GM19025 (cell line): ENCODE data around the gene DDX41.
"Not testable (repeated sequence)": the region's sequence is repeated elsewhere in the genome, so short reads cannot be mapped to it uniquely, and the experiment has no call there.

Experiments used
- ATAC-seq: cut with Tn5 transposase; IDR thresholded peaks from one replicate; pipeline ENCODE4 v1.9.1; 2021; ENCODE audit warnings: mild to moderate bottlenecking, low read depth, moderate library complexity; ENCODE audit not compliant: unreplicated experiment

The DDX41 gene

GRCh38 chr5:177538876-177539275 is 22.1 kb upstream of the DDX41 start:
- ATAC-seq, result no peak

DNA sequence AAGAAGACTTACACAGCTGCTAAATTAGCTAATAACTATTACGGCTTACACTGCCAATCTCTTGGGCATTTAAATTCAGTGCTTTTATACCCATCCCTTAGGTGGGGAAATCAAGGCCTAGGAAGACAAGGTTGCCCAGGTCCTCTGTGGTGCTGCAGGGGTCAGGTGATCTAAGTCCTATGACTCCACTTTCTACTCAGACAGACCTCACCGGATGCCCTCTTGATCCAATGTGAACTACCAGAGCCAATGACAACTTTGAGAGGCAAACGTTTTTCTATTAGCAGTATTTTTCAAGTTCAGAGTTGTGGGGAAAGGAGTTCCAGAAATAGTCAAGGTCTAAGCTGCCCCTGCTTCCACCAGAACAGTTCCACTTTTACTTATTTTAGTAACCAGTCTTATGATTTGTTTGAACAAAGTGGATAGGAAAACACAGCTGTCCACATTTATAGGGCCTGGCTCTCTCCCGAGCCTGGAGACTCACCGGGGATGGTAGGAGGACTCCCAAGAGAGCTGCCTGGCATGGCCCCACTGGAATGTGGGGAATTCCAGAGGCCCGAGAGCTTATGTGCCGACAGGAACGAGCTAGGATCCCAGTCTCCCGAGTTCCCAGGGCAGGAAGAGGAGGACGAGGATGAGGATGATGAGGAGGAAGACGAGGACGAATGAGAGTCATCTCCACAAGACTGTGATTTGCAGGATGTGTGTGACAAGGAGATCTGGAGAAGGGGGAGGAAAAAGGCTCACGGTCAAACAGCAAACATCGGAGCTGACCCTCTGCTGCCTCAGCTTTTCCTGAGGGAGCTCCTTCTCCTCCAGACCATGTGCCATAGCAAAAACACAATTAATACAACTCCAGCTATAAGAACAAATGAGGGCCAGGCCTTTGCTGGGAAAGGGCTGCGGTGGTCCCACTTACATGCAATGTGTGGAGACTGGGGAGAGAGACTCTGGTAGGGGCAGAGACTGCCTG is 20.9 kb upstream of the DDX41 start:
- no peak for ATAC-seq

- no peak for ATAC-seq
Measured at GRCh38 chr5:177536386-177536785, 19.6 kb upstream of the DDX41 start.

GRCh38 chr5:177535125-177535524 is 18.4 kb upstream of the DDX41 start:
- ATAC-seq, result no peak

DNA sequence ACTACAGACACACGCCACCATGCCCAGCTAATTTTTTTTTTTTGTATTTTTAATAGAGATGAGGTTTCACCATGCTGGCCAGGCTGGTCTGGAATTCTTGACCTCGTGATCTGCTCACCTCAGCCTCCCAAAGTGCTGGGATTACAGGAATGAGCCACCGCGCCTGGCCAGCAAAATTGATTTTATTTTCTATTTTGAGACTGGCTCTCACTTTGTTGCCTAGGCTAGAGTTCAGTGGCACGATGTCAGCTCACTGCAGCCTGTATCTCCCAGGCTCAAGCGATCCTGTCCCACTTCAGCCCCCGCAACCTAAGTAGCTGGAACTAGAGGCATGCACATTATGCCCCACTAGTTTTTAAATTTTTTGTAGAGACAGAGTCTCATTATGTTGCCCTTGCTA is 17.7 kb upstream of the DDX41 start:
- ATAC-seq, result not testable (repeated sequence)

GRCh38 chr5:177531209-177531940 is 14.6 kb upstream of the DDX41 start:
- ATAC-seq, result no peak

DNA sequence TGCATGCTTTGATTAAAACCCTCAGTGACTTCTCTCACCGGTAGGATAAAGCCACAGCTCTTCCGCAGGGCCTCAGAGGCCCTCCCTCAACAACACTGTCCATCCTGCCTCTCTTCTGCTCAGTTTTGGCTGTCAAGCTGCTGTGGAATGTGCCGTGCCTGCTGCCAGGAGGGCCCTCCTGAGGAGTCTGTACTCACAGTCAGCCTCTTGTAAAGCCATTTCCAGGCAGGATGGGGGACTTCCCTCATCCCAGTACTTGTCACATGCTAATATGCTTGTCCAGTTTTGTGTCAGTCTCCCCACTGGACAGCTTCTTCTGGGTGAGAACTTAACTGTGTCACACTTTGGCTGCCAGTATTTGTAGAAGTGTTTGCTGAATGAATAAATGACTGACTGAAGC is 13.9 kb upstream of the DDX41 start:
- ATAC-seq, result no peak

DNA sequence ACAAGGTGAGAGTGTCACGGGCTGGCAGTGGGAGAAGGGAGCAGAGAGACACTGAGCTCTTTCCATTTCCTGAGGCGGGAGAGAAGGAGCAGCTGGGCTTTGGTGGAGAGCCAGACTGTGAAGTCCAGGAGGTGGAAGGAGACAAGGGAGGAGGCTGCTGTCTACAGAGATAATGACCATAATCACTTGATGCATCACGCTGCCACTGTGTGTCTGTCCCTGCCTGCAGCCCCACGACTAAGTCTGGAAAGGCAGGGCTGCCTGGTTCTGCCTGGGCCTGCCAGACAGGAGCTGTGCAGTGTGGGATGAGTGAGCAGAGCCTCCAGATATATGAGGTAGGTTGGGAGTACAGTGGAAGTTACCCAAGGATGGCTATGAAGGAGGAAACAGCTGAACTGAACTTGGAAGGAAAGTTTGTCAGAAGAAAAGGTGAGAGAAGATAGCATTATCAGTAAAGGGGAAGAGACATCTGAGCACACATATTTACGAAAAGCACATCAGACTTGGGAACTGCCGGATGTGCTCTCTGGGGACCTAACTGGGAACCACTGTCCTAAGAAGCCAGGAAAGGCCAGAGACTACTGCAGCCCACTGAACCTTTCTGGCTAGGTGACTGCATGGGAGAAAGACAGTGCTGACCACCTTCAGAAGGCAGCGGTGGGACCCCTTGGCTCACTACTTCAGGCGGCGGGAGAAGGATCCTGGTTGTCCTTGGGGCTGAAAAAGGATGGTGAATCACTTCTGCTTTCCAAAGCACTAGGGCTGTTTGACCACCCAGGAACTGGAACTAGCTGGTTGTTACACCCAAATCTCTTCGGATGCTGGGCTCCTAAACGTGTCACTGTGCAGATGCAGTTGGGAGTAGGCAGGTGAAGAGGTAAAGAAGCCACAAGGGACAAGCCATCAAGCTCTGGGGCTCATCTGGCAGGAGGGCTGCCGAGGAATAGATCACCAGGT is 12.8 kb upstream of the DDX41 start:
- no peak for ATAC-seq

- ATAC-seq, result no peak
Measured at GRCh38 chr5:177528631-177529030, 11.9 kb upstream of the DDX41 start.

DNA sequence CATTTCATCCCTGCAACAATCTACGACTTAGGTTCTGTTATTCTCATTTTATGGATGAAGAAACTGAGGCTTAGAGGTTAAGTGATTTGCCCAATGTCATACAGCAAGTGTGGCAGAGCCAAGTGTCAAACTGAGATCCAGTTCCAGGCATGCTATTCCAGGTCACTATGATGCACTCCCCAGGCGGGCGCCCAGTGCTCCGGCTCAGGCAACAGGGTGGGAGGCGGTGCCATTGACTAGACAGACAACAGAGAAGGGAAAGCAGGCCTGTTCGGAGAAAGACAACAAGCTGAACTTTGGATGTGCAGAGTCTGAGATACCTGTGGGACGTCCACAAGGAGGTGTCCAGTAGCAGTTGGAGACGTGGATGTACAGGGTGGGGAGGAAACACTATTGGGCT is 10.8 kb upstream of the DDX41 start:
- ATAC-seq, result no peak

DNA sequence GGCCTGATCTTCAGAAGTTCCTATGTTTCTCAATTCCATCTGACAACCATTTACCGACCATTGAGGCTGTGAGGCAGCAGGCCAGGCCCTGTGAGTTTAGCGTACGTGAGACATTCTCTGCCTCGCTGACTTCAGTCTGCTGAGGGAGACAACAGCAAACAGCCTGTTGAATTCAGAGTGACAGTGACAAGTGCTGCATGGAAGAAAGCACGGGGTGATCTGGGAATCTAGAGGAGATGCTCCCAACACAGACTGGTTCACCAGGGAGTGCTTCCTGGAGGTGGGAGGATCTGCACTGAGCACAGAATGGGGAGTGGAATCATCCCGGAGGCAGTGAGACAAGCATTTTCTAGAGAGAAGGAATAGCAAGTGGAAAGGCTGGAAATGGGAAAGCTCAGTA is 10.0 kb upstream of the DDX41 start:
- ATAC-seq, result no peak

GRCh38 chr5:177526191-177526590 is 9.4 kb upstream of the DDX41 start:
- no peak for ATAC-seq

GRCh38 chr5:177524941-177525655 is 8.3 kb upstream of the DDX41 start:
- ATAC-seq, result no peak

DNA sequence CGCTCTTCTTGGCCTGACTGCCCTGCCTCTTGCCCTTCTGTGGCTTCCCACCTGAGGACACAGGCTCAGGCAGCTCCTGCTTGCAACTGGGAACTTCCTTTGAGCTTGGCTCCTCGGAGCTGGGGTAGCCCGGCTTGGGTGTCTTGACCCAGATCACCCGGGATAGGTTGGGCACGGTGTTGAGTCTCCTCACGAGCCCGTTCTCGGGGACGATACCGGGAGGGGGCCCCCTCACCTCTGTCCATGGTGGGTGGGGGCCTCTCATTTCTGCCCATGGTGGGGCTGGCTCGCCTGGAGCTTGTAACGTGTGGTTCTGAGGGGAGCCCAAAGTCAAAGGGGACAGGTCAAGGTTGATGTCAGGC is 7.8 kb upstream of the DDX41 start:
- no peak for ATAC-seq

- no peak for ATAC-seq
Measured at GRCh38 chr5:177523711-177524538, 7.2 kb upstream of the DDX41 start.

- ATAC-seq, result no peak
Measured at GRCh38 chr5:177520916-177521513, 4.3 kb upstream of the DDX41 start.

DNA sequence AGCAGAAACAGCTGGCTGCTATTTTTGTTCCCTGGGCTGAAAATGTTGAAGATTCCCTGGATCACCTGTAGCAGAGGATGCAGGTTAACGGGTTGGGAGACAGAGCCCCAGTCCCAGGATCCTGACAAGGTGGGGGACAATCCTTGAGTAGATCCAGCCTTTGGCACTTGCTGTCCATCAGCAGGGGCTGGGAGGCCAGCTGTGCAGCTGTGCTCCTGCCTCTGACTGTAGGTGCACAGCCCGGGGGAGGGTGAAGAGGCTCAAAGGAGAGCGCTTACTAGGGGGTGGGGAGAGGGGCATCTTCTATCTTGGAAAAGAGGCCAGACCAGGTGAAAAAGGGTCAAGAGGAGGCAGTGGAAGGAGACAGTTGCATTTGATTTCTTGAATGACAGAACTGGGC is 3.5 kb upstream of the DDX41 start:
- ATAC-seq, result no peak

DNA sequence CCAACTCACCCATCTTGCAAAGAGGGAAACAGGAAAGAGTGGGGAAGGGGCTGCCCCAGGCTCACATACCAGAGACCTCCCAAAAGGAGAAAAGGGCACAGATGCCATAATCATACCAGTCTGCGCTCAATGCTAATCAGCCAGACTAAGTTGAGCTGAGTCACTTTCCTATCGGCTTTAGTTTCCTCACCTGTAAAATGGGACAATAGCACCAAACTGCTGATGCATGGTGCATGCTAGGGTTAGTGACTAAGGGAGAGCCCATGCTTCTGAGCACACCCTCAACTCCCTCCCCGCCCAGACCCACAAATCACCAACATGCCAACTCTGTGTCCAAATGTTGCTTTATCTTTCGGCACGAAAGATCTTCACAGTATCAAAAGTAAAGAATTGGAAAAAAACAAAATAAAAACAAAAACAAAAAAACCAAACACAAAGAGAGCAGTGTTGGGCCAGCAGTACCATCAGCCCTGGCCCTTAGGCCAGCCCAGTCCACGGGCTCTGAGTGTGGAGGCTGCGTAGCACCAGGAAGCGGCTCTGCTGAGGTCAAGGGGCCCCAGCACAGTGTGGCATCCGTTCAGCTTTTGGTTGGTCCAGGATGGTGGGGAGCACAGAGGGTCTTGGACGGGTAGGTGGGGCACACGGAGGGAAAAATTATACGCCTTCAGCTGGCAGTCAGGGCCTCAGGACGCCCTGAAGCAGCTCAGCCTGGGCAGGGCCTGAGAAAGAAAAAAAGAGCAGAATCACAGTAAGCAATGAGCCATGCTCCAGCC is 2.9 kb upstream of the DDX41 start:
- no peak for ATAC-seq
